ENCODE results near the gene TMEM132D. TPM values are rescaled to one million over a fixed set of nuclear protein-coding genes. Genes with fewer than 3 reads are reported as not detected.

Gene TMEM132D
- total and polyA plus RNA-seq, 2 of the 8 experiments (the other 6 are each of a cell fraction or from before 2014, with no cell fraction given) = 3.5 to 10.1 TPM

DNA sequence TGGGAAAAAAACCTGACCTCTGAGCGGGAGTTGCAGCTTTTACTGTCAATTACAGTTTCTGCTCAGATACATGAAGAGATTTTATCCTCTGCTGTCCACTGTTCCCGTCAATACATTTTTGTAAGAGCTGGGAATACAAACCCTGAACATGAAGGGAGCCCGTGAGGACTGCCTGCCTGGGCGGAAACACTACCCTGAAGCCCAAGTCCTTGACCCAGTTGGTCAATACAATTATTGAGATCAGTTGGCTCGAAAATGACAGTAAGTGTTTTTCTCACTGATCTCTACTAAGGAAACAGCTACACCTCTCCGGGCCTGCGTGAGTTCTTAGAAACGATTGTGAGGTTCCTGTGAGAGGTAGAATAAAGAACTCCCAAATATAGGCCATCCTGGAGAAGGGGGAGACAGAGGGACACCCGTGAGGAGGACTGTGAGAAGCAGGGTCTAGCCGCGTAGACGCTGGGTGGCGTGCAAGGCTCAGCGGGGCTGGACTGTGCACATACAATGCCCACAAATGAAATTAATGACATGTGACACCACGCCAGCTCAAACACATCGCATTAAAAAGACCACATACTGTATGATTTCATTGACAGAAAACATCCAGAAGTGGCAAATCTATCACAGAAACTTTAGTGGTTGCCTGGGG lies 509.5 kb downstream of the TMEM132D start:
- H4K91ac ChIP-seq (replicated peaks; ENCODE audit: insufficient read length, low read length) = no peak overlapping the region

More for the DNA sequence above, 509.5 kb downstream of the TMEM132D start:
- Histone ChIP-seq H3K14ac (ENCODE audit: insufficient read length) (no peak overlapping the region), H3K4ac (replicated peaks; ENCODE audit: insufficient read length, low read depth, low read length) (no peak overlapping the region), H4K5ac (ENCODE audit: insufficient read length, low read depth, low read length) (no peak overlapping the region), H3K9ac (replicated peaks in 1 of 4; ENCODE audit: extremely low read depth in 1 of 4, low read depth in 3 of 4, low read length in 3 of 4) (no peak overlapping the region), H4K20me1 (replicated peaks in 1 of 2; ENCODE audit: control insufficient read depth in 1 of 2, insufficient read depth in 2 of 2, low read length in 2 of 2) (no peaks in the 10 kb centered on the region), H3K23me2 (ENCODE audit: low read depth, low read length) (peaks cover 4% of the 10 kb centered on the region; the same call in 1 of the 2 replicates), H3K79me1 (ENCODE audit: low read depth, low read length) (no peaks in the 10 kb centered on the region), H2BK120ac (replicated peaks; ENCODE audit: low read depth, low read length) (no peak overlapping the region), H2AK5ac (ENCODE audit: low read depth, low read length) (no peak overlapping the region), H3K56ac (replicated peaks; ENCODE audit: insufficient read length, low read depth, low read length) (no peak overlapping the region), H3K79me2 (ENCODE audit: control insufficient read depth in 1 of 2, insufficient read depth in 2 of 2, low read length in 2 of 2) (no peaks in the 10 kb centered on the region), H4K8ac (ENCODE audit: extremely low read depth, insufficient read depth, low read length) (no peak overlapping the region), H3K27me3 (replicated peaks in 1 of 4; ENCODE audit: control insufficient read depth in 3 of 4, extremely low read depth in 1 of 4, insufficient read depth in 3 of 4, low read length in 3 of 4) (no peaks in the 10 kb centered on the region), H3K36me3 (ENCODE audit: control insufficient read depth in 2 of 4, insufficient read depth in 4 of 4, low read length in 3 of 4) (no peaks in the 10 kb centered on the region), H2BK12ac (ENCODE audit: low read depth, low read length) (no peak overlapping the region), H2BK15ac (ENCODE audit: low read length) (no peak overlapping the region), H3K9me3 (ENCODE audit: insufficient read depth in 2 of 2, low read depth in 1 of 2, low read length in 1 of 2) (no peaks in the 10 kb centered on the region), H2BK5ac (ENCODE audit: low read depth, low read length) (no peak overlapping the region), H3K4me3 (ENCODE audit: extremely low read depth in 1 of 4, insufficient read depth in 2 of 4, low read depth in 3 of 4, low read length in 4 of 4) (no peak overlapping the region), H3K4me2 (ENCODE audit: insufficient read depth in 1 of 2, low read depth in 2 of 2, low read length in 2 of 2) (no peak overlapping the region), H2BK20ac (ENCODE audit: low read length) (no peak overlapping the region), H3K4me1 (replicated peaks in 1 of 4; ENCODE audit: control insufficient read depth in 3 of 4, insufficient read depth in 4 of 4, low read length in 3 of 4) (no peaks in the 10 kb centered on the region), H3K18ac (ENCODE audit: extremely low read depth, low read length) (no peak overlapping the region), H3K23ac (ENCODE audit: insufficient read length) (no peak overlapping the region), H2AFZ (ENCODE audit: low read length) (no peak overlapping the region), H3K27ac (ENCODE audit: low read depth, low read length) (no peak overlapping the region)
- CTCF ChIA-PET (ENCODE audit: partially characterized antibody) = no interaction called here
- TF ChIP-seq KDM4A (IDR thresholded peaks at IDR 0.05; ENCODE audit: low read depth, low read length, severe bottlenecking) (no peak), CBX8 (IDR thresholded peaks at IDR 0.05; ENCODE audit: borderline replicate concordance, low read depth, low read length) (no peak), CBX5 (IDR thresholded peaks at IDR 0.05; ENCODE audit: low read depth, low read length) (no peak), POU5F1 (IDR thresholded peaks at IDR 0.05; ENCODE audit: low read depth, low read length) (no peak), ATF2 (IDR thresholded peaks at IDR 0.05; ENCODE audit: low read length) (no peak), RNF2 (IDR thresholded peaks at IDR 0.05; ENCODE audit: borderline replicate concordance, low read depth, low read length, missing control alignments, poor library complexity, severe bottlenecking) (no peak), TAF7 (optimal IDR thresholded peaks at IDR 0.05; ENCODE audit: borderline replicate concordance, low read depth, low read length) (no peak), HDAC2 (IDR thresholded peaks at IDR 0.05; ENCODE audit: borderline replicate concordance in 1 of 2, low read depth in 2 of 2, low read length in 2 of 2) (no peak), GTF2F1 (IDR thresholded peaks at IDR 0.05; ENCODE audit: borderline replicate concordance, low read depth, low read length) (no peak), EZH2 (IDR thresholded peaks at IDR 0.05; ENCODE audit: low read depth, low read length, severe bottlenecking) (no peak)
- FAIRE-seq (no peak), DNase-seq (ENCODE audit: low read depth in 1 of 2, low spot score in 2 of 2) (no peak)
- POLR2A ChIA-PET (ENCODE audit: partially characterized antibody) = no interaction called here
- 92% methylated on average over 16 of the region's 16 CpGs; no CpG with 5 or more reads in 1 of the 2 experiments for WGBS, 2 experiments (ENCODE audit: extremely low coverage in 1 of 2, insufficient coverage in 1 of 2, insufficient read length in 1 of 2, insufficient replicate concordance in 2 of 2, low coverage in 1 of 2, low lambda C conversion rate in 2 of 2, missing lambda C conversion rate in 1 of 2)

Measured in H1 (cell line).